Activated CD4-positive, CD25-positive, alpha-beta regulatory T cell treated with anti-CD3 and anti-CD28 coated beads, Interleukin-2, amount 50 U/mL, for 72 hours (primary cell): ENCODE data around the gene PFDN5.
"Not testable (repeated sequence)": the region's sequence is repeated elsewhere in the genome, so short reads cannot be mapped to it uniquely, and the experiment has no call there.

Source experiments
- DNase-seq: peaks from one replicate; pipeline ENCODE4 v3.0.0; 2021

PFDN5 gene

DNA sequence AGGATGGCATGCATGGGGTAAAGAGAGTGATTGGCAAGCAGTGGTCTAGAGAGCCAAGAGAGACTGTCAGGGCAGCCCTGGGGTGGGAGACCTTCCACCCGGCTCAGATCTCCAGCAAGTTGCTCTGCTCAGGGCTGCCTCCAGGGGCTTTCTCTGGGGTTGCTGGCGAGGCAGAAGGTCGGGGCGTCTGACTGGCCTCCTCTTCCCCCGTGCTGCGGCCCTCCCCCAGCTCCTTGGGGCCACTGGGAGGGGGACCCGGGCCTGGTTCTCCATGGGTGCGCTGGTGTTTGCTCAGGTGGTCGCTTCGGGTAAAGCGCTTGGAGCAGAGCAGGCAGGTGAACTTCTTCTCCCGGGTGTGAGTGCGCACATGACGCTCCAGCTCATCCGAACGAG lies 32.7 kb downstream of the PFDN5 start:
- no peak for DNase-seq

GRCh38 chr12:53330671-53331070 lies 35.3 kb downstream of the PFDN5 start:
- no peak for DNase-seq

DNA sequence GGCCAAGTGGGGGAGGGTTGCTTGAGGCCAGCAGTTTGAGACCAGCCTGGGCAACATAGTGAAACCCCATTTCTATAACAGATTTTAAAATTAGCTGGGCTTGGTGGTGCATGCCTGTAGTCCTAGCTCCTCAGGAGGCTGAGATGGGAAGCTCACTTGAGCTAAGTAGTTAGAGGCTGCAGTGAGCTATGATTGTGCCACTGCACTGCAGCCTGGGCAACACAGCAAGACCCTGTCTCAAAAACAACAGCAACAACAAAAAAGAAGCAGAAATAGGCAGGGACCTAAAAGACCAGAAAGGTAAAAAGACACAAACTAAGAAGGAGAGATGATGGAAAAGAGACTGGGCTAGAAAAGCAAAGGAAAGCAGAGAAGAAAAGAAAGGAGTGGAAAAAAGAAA lies 37.0 kb downstream of the PFDN5 start:
- not testable (repeated sequence) for DNase-seq

GRCh38 chr12:53332744-53333143 lies 37.4 kb downstream of the PFDN5 start:
- no peak for DNase-seq

- no peak for DNase-seq
Observed at GRCh38 chr12:53333289-53333688, 37.9 kb downstream of the PFDN5 start.

- DNase-seq = no peak
Observed at GRCh38 chr12:53333845-53334244, 38.5 kb downstream of the PFDN5 start.

- no peak for DNase-seq
Observed at GRCh38 chr12:53334822-53335221, 39.5 kb downstream of the PFDN5 start.

DNA sequence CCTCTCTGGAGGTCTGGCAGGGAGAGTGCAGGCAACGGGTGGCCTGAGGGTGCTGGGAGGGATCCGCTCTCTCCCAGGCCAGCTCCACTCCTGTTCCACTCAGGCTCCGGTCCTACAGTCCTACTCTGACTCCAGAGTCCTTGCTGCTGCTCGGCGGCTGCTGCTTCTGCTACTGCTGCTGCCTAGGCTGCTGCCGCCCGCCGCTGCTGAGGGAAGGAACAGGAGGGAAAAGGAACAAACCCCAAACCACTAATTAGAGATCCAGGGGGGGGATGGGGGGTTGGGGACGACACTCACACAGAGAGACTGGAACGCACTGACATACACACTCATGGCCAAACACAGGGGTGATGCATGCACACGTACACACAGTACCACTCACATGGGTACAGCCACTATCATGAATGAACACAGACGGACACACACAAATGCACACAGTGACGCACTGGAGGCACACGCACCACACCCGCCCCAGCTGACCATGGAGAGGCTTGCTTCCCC lies 40.9 kb downstream of the PFDN5 start, which contains the start of gene SP7:
SP7 (minus strand) TSS at position 174 of the 501 bp plus-strand sequence. CDS start 708 bp downstream, outside the sequence.
- no peak for DNase-seq

DNA sequence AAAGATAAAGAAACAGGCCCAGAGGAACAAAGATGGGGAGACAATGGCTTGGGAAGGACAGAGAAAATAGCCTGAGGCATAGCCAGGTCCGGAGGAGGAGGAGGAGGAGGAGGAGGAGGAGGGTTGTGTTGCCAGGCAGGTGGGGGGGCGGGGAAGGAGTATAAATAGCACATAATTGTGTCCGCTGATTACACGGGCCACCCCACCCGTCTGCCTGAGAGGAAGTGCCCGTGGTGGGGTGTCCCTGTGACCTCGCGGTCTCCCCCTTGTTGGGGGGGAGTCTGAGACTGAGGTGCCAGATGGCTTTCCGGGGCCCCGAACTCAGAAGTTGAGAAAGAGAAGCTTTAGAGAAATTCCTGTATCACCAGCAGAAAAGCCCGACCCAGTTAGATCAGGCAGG lies 42.7 kb downstream of the PFDN5 start:
- no peak for DNase-seq

- no peak for DNase-seq
Observed at GRCh38 chr12:53338916-53339315, 43.6 kb downstream of the PFDN5 start.

DNA sequence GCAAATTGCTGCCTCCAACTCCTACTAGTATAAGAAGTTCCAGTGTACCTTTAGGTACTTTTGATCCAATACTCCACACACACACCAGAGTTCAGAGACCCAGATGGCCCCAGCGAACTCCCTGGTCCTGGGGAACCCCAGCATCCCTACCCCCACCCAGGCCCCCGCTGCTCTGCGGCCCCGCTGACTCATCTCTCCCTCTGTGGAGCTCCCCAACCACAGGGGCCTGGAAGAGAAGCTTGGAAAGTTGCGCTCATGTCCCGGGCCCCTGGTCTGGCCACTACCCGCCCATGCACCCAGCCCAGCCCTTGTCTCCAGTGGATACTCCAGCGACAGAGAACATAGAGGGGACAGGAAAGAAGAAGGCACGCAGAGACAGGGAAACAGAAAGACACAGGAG lies 45.1 kb downstream of the PFDN5 start:
- no peak for DNase-seq

DNA sequence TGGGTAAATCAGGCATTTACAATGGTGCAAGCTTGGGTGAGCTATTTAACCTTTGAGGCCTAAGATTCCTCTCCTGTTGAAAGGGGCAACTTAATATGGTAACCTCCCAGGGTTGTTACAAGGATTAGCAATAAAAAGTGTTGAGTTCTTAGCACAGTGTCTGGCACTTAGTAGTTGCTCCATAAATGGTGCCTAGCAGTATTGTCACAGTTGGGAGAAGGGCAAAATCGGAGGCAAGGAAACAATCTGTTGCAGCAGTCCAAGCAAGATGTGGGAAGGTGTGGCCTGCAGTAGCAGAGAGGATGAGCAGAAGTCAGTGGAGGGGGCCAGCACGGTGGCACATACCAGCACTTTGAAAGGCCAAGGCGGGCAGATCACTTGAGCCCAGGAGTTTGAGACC lies 48.1 kb downstream of the PFDN5 start:
- DNase-seq = no peak

DNA sequence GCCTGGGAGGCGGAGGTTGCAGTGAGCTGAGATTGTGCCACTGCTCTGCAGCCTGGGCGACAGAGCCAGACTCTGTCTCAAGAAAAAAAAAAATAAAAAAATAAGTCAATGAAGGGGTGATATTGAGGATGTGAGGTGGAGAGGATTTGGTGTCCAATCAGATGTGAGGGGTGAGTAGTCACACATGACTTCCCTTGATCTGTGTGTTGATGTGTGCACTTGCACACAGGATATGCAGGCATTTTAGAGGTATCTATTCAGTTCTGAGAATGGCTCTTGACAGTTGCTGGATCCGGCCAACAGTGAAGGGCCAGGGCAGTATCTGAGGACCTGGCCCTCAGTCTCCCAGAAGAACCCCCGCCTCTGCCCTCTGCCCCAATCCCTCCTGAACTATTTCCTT lies 48.6 kb downstream of the PFDN5 start:
- no peak for DNase-seq

DNA sequence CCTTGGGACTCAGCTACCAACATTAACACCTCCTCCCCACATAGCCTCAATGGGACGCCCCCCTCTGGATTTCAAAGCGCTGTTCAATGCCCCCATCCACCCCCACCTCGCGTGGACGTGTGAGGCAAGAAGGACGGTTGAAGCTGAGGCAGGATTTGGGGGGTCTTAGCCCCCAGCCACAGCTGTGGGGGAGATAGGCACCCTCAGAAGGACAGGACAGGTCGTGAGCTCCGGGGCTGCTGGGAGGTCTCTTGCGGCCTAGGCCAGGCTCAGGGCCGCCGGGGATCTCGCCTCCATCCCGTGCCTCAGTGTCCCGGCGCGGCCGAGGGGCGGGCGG lies 49.1 kb downstream of the PFDN5 start:
- no peak for DNase-seq

GRCh38 chr12:53344824-53345485 lies 49.6 kb downstream of the PFDN5 start:
- peak; percentile 55 for DNase-seq

DNA sequence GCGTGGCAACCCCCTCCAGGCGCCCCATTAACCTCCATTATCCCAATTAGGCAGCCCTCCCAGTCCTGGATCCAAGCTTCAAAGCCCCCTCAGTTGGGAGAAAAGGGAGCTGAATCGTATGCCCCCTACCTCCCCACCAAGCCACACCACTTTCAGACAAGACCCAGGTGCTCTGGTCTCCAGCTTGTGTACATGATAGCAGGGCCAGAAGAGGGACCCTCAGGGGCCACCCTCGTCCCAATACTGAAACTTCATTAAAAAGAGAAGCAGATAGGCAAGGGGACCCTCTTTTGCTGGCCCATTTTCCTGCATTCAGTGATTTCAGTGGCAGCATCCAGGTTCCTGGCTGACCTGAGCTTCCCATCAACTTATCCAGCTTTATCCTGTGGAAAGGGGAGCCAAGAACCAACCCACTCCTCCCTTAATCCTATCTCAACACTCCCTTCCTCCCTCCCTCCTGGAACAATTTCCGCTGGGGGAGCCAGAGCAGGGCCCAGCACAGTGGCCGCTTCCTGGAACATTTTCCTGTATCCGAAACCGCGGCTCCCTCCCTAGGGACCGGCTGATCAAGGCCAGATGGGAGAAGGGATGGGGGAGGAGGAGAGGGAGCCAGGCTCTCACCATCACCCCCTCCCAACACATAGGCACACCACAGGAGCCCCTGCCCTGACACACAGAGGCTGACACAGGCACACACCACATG lies 50.3 kb downstream of the PFDN5 start:
- DNase-seq = no peak

GRCh38 chr12:53346491-53346890 lies 51.1 kb downstream of the PFDN5 start:
- no peak for DNase-seq

DNA sequence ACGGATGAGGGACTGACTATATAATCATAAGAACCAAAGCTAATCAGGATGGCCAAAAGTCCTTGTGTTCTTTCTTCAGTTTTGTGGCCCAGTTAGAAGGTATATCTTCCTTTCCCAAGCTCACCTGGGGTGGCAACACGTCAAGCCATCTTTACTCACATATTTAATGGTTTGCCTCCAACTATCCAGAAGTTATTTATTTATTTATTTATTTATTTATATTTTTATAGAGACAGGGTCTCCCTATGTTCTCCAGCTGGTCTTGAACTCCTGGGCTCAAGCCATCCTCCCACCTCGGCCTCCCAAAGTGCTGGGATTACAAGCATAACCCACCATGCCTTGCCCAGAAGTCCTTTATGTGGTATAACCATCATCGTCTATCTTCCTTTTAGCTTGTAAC lies 52.6 kb downstream of the PFDN5 start:
- DNase-seq = no peak
